Suppressor macrophage (primary cell): ENCODE results near the gene KCTD21.
"Not testable (repeated sequence)": the region's sequence is repeated elsewhere in the genome, so short reads cannot be mapped to it uniquely, and the experiment has no call there.

Experiments used
- DNase-seq, 4 experiments: peaks; one replicate each; pipeline ENCODE4 v3.0.0-alpha.2; 2020 to 2022
- total RNA-seq, 17 experiments: gene quantifications; one replicate each; lab custom pipeline; 2026; ENCODE audit warnings: mixed read lengths in 6 of 17, inconsistent platforms in 3 of 17; lab: John Stamatoyannopoulos, UW

Gene KCTD21, protein sequence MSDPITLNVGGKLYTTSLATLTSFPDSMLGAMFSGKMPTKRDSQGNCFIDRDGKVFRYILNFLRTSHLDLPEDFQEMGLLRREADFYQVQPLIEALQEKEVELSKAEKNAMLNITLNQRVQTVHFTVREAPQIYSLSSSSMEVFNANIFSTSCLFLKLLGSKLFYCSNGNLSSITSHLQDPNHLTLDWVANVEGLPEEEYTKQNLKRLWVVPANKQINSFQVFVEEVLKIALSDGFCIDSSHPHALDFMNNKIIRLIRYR
- 3.5 to 19.1 (median 11.8) reads per million in 17 experiments for total RNA-seq

DNA sequence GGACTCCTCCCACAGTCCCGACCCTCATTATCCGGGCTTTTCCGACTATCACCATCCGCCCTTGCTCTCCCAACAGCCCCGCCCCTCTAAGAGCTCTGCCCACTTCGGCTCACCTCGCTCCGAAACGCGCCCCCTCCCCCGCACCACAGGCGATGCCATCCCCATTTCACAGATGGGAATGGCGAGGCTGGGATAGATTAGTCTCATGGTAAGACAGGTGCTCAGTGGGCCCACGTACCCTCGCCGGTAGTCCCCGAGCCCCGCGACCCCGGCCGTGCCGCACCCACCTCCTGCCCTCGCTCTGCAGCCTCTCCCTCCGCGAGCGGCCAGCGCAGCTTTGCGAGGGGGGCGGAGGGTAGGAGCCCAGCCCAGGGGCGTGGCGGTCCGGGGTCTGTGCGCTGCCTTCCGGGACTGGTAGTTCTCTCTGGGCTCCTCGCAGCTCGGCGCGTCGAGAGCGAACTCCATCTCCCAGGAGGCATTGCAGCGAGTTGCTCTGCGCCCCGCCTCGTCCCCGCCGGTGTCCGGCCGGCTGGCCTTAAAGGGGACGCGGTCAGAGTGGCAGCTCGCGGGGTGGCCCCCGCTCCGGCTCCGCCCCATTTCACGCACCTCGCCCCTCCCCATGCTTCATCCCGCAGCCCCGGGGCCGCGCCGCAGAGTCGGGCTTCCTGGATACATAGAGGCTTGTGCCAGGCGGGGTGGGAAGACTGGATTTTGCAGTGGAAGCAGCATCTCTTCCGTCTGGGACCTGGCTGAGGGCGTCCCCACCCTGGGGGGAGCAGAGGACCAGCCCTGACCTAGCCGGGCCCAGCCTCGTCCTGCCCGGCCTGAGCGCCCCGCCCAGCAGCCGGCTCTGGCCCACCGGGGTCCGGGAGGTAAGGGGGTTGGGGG, at the start of gene KCTD21, which contains the start of gene USP35:
KCTD21 (minus strand) TSS at position 341 of the 888 bp plus-strand sequence. CDS start 14,072 bp downstream, outside the sequence.
USP35 (plus strand) TSS at position 634 of the 888 bp plus-strand sequence. CDS start 7,327 bp downstream, outside the sequence.
- peak; percentile 97 to 99 (median 99) for DNase-seq

DNA sequence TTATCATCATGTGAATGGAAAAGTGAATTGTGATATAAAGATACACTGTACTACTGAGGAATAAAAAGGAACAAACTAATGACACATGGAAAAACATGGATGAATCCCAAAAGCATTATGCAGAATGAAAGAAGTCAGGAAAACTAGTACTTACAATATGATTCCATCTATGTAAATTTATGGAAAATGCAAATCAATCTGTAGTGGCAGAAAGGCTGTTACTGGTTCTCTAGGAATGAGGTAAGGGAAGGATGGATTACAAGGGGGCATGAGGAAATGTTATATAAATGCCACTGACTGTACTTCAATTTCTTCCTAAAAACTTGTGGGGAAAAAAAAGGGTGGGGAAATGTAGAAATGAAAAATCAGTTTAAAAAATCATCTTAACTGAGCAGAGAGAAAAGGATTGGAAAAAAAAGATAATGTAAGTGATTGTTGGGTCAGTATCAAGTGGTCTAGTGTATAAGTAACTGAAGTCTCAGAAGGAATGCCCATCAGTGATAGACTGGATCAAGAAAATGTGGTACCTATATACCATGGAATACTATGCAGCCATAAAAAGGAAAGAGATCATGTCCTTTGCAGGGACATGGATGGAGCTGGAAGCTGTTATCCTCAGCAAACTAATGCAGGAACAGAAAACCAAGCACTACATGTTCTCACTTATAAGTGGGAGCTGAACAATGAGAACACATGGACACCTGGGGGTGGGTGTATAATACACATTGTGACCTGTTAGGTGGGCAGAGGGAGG, 49.0 kb upstream of the KCTD21 start:
- no peak for DNase-seq

- no peak for DNase-seq
Measured at GRCh38 chr11:78234006-78234405, 45.6 kb upstream of the KCTD21 start.

DNA sequence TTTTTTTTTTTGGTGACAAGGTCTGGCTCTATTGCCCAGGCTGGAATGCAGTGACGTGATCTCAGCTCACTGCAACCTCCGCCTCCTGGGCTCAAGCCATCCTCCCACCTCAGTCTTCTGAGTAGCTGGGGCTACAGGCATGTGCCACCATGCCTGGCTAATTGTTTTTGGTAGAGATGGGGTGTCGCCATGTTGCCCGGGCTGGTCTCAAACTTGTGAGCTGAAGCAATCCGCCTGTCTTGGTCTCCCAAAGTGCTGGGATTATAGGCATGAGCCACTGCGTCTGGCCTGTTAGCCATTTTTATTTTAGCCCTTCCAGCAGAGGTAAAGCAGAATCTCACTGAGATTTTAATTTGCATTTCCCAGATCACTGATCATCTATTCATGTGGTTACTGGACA, 44.6 kb upstream of the KCTD21 start:
- DNase-seq, result not testable (repeated sequence)

GRCh38 chr11:78231962-78232501, 43.6 kb upstream of the KCTD21 start:
- no peak for DNase-seq

DNA sequence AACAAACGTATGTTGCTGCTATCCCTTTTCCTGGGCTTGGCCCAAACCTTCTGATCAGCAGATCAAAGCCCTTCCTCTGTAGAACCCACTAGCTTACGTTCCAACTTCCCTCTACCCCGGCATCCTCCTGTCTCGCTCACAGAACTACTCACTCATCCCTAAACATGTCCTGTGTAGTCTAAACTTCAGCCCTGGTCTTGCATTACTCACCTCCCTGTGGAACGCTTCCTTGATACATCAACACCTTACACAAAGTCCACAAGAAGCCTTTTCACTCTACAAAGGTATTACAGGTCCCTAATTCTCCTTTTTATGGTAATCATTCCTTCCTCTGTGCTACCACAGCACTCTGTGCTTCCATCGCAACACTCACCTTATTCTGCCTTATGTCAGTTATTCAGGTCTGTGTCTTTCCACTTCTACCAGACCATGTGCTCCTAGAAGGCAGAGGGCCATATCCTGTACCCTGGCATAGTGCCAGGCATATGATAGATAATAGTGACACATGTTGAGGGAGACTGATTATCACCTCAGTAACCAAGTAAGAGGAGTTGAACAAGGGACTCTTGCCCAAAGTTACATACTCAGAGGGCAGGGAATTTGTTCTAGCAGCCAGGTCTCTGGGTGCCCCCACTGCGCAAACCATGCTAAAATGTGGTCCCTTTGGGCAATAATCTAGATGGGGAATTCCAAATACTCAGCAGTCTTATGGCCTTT, 41.9 kb upstream of the KCTD21 start:
- DNase-seq, result peak in 1 of 4 experiments; percentile 22

DNA sequence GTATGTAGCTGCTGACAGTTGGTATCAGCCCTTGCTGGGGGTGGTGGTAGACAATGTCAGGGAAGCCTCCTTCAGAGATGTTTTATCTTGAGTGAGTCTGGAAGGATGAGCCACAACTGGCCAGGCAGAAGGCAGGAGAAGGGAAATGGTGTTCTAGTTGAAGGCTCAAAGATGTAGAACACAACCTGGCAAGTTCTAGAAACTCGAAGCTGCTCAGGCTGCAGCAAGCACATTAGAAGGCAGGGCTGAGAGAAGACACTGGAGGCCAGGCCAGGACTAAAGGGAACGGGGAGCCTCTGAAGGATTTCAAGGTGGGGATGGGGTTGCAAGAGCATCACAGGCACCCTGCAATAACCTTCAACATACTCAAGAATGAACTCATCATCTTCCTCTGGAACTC, 40.7 kb upstream of the KCTD21 start:
- no peak for DNase-seq

GRCh38 chr11:78228467-78228866, 40.0 kb upstream of the KCTD21 start:
- peak; percentile 52 to 79 (median 64) for DNase-seq

DNA sequence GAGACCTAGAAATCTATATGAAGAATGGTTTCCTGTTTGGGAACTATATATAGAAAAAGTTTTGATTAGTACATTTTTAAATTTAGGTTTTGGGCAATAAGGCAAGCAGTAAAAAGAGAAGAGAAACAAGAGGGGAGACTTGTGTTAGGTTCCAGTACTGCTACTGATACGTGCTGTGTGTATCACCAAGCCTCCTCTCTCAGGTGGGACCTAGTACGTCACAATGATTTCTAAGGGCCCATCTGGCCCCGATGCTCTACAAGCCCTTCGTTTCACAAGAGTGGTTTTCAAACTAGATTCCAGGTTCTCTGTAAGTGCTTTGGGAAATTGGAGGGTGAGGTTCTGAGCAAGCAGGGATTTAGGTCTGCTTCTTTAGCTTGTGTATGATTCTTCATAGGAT, 39.5 kb upstream of the KCTD21 start:
- DNase-seq, result no peak

DNA sequence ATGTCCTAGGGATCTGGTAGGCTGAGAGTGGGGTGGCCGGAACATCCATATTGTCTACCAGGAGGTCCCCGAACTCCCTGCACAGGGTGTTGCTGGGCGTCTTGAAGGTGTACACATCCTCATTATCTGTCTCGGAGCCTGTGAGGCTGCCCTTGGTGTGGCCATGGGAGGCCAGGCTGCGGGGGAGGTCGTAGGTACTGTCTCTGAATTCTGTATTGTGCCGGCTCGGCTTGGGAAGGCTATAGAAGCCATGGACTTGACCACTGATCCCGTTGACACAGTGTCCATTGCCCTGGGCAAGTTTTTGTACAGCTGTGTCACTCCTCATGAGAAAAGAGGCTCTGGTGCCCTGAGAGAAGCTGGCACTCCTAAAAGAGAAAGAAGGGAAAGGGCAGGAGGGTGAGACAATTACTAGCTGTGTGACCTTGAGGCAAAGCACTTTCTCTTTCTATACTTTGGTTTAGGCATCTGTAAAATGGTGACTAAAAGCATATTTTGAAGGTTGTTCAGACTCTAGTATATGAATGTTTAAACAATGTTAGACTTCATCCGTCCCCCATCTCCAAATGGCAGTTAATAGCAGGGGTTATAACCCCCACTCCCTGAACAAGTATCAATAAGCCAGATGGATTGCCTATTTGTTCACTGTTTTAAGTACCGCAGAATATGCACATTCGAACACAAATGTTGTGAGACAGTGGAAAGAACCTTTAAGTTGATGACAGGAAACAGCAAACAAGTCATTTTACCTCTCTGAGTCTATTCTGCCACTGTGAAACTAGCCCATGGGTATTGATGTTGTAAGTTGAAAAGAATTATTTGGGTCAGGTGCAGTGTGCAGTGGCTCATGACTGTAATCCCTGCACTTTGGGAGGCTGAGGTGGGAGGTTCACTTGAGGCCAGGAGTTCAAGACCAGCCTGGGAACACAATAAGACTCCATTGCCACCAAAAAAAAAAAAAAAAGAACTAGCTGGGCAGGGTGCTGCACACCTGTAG, 38.6 kb upstream of the KCTD21 start:
- DNase-seq, result no peak

GRCh38 chr11:78224906-78225420, 36.5 kb upstream of the KCTD21 start:
- no peak for DNase-seq

GRCh38 chr11:78224506-78224905, 36.1 kb upstream of the KCTD21 start:
- DNase-seq, result no peak

DNA sequence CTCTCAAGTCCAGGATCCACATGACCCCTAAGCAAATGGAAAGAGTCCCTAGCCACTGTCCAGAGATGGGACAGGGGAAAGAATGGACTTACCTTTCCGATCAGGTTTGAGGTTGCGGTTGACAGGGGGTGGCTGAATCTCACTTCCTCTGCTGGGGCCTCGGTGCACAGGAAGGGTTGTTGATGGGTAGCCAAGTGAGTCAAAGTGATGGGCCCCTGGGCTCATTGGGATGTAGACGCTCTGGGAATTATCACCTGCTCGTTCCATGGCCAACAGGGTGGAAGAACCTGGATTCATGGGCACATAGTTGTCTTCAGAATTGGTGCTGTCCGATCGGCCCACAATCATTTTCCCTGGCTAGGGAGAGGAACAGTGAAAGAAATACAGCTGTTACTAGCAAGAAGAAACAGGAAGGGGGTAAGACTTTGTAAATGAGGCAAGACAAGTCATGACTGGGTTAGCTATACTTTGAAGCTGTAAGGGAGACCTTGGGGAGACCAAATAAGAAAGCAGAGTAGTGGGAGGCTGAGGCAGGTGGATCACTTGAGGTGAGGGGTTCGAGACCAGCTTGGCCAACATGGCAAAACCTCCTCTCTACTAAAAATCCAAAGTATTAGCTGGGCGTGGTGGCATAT, 35.0 kb upstream of the KCTD21 start:
- no peak for DNase-seq

DNA sequence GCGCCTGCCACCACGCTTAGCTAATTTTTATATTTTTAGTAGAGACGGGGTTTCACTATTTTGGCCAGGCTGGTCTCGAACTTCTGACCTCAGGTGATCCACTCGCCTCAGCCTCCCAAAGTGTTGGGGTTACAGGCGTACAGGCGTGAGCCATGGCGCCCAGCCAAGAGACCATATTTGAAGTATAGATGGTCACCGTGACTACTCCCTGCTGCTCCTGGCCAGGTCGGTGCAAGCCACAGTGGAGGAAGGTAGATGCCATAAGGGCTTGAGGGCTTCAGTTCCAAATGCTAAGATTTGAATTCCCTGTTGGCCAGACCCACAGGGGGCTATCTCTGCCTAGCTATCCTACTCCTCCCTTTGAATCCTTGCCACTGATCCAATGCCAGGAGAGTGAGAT, 34.3 kb upstream of the KCTD21 start:
- not testable (repeated sequence) for DNase-seq

DNA sequence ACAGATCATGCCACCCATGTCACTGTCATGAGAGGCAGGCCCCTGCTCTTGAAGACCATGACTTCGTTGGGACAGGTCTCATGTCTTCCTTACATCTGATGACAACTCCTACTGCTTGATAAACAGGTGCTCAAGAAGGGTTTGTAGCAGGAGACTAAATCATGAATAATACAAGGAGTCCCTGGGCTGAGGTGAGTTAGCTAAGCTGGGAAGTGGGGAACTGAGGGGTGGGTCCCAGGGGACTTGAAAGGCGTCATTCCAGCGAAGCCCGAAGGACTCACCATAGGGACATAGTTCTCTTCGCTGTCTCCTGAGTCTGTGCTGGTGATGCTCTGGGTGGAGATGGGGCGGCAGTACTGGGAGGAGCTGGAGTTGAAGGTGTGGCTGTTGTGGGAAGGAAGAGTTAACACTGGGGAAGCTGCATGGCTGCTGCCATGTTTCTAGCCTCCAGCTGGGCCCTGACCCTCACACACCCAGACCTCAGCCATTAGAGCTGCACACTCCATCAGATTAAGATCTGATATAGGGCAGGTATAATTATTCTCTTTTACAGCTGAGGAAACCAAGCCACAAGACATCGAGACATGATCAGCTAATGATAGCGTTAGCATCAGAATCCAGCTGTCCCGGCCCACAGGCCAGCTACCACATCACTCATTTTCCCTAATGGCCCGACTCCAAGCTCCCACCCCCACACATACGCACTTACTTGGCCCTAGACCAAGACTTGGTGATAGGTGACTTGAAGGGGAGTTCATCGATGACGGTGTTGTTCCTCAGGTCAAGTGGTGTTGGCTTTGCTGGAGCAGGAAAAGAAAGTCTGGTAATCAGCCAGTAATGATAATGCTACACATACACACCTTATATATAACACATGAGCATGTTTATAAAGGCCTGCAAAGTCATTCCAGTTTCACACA, 33.2 kb upstream of the KCTD21 start:
- DNase-seq, result no peak

GRCh38 chr11:78220218-78221157, 32.1 kb upstream of the KCTD21 start:
- no peak for DNase-seq

DNA sequence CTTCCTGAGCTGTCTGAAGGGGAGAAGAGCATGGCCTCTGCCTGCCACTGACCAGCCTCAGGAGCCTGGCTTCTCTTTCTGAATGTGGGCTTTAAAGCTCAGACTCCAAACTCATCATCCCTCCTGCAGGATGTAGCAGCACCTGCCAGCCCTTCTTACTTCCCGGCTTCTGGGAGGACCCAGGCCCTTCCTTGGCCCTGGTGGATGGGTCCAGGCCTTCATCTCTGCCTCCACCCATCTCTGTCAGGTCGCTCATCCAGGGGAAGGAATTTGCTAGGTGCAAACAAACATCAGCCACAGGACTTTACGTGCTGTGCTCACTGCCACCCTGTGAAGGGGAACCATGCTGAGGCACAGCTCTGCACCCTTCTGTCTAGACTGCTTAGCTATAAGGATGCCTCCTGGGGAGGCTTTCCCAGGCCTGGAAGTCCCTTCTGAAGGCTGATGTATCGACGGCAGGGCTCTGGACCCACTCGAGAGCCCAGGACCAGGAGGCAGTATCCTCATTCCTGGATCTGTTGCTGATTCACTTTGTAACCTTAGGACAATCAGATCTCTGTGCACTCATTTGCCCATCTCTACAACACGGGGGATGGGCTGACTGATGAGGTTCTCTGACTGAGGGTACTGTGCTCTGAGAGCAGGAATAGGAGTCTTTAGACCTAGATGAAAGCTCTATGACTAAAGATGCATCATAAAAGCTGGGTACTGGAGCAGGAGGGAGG, 31.2 kb upstream of the KCTD21 start:
- DNase-seq, result no peak
